Activated gamma-delta T cell treated with Interleukin-2 at 50 U/mL for 16 hours (primary cell): ENCODE measurements around the gene MYH7B.

ENCODE experiments used
- DNase-seq: peaks from one replicate; pipeline ENCODE4 v3.0.0-alpha.2; 2020

Gene MYH7B

DNA sequence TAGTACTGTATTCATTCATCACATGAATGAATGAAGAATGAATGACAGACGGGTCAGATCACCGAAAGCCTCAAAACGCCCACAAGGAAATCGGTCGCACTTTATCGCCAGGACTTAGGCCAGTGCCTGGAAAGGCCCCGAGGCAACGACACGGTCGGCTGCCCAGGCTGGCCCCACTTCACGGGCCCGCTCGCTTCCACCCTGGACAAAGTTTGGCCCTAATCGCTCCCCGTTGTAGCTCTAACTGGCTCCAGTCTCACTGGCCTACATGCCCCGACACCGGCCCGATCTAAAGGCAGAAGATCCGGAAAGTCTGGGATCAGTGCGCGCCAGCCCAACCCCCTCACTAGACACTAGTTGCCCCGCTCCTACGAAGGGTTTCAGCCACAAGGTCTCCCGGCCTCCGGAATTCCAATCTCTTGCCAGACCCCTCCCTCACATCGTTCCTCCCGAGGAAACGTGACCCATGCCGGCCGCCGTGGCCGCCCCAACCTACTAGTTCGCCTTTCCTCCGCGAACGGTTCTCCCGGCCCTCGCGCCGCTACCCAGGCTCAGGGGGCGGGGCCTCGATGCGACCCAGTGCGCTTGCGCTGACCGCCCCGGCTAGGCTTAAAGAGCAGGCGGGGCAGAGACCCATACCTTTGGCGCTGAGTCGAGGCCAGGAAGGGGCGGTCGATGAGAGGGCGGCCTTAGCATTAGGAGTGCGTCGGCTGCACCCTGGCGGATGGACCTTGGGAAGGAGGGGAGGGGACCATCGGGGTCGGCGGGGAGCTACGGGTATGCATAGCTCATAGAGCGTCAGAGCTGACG lies at the start of gene MYH7B, which contains the start of gene GSS:
Gene MYH7B (plus strand): TSS at position 638 of the 810 bp plus-strand sequence. CDS start 22,138 bp downstream, outside the sequence.
Gene GSS (minus strand): TSS at position 576 of the 810 bp plus-strand sequence. CDS start 3,954 bp downstream, outside the sequence.
- peak; percentile 97 for DNase-seq

DNA sequence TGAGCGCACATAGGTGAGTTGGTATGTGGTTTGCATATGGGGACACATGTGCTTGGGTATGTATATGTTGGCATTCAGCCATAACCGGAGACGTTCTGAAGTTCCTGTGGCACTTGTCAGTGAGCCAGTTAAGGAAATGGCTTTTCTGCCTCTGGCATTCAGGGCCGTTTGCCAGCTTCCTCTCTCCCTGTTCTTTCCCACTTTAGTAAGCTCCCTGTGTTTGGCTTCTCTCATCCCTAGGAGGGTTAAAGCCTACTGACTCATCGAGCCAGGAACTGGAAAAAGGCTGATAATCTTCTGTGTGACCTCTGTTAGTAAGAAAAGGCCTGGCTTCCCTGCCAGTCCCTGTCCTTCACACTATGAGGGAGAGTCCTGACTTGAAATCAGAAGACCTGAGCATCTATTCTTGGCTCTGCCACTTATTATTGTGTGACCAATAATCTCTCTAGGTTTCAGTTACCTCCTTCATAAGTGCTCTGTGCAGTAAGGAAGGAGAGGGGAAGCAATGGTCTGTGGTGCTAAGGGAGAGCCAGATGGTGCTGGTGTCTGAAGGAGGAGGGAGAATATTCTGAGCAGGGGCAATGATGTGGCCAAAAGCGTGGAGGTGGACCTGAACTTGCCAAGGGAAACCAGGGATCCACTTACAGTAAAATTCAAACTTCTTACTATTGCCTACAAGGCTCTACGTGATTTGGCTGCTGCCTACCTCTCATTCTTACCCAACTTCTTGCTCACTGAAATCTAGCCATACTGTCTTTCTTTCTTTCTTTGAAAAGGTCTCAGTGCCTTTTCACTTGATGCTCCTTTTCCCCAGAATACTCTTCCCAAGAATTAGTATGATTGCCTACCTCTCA lies 47.8 kb upstream of the MYH7B start:
- no peak for DNase-seq

DNA sequence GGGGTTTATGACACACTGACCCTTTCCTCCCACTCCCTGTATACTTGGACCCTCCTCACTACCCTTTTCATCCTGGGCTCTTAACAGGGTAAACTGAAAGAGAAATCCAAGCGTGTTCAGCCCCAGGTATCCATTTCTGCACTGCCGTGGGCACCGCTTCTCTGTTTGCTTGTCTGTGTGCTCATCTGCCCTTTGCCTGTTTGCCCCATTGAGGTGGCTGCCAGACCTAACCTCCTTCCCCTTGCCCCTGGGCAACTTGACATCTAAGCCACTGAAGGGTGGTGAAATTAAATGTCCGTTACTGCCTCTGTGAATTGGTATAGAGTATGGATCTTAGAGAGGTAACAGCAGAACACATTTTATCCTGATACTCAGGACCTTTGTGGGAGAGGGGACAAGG lies 40.5 kb upstream of the MYH7B start:
- DNase-seq = no peak

- no peak for DNase-seq
Measured at GRCh38 chr20:34915749-34916455, 39.8 kb upstream of the MYH7B start.

DNA sequence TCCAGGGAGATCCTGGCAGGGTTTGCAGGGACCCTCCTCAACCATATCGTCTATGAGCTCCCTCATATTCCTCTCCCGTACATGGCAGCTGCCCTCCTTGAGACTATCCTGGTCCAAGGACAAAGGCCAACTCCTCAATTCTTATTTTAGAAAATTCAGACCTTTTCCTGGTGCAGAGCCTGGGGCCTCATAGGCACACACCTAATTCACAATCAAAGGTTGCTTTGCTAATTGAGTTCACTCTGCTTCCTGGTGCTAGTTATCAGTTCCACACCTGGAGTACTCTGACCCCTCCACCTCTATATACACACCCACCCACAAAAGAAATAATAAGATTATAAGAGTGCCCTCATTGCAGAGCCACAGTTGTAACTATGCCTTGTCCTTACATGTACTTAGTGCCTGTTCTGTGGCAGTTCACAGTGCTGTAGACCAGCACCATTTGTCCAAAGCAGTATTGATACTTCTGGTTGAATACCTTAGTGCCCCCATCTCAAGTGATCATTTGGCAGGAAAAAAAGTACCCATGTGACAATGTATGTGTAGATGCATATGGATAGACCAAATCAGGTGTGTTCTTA lies 38.8 kb upstream of the MYH7B start:
- no peak for DNase-seq

GRCh38 chr20:34920055-34920454 lies 35.6 kb upstream of the MYH7B start:
- DNase-seq = no peak

DNA sequence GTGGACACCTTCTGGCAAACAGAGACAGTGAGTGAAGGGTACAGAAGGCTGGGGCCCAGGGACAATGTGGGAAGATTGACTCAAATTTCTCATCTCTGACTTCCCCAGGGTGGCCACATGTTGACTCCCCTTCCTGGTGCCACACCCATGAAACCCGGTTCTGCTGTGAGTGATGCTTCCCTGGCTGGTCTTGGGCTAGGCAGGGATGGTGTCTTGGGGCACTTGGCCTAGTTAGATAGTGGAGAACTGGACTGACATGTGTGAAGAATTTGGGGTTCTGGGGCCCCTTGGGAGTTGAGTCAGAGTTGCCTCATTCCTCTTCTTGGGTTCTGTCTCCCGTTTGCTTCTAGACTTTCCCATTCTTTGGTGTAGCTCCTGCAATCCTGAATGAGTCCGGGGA lies 34.2 kb upstream of the MYH7B start:
- no peak for DNase-seq

- DNase-seq = no peak
Measured at GRCh38 chr20:34922654-34923381, 32.9 kb upstream of the MYH7B start.

DNA sequence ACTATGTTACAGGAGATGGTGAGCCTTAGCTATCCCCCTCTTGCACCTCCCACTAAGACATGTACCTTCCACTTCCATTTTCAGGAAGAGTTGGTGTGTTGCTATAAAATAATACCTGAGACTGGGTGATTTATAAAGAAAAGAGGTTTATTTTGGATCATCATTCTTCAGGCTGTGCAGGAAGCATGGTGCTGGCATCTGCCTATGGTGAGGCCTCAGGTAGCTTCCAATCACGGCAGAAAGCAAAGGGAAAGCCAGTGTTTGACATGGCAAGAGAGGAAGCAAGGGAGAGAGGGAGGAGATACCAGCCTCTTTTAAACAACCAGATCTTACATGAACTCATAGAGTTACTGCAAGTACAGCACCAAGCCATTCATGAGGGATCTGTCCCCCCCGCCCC lies 32.3 kb upstream of the MYH7B start:
- DNase-seq = no peak

DNA sequence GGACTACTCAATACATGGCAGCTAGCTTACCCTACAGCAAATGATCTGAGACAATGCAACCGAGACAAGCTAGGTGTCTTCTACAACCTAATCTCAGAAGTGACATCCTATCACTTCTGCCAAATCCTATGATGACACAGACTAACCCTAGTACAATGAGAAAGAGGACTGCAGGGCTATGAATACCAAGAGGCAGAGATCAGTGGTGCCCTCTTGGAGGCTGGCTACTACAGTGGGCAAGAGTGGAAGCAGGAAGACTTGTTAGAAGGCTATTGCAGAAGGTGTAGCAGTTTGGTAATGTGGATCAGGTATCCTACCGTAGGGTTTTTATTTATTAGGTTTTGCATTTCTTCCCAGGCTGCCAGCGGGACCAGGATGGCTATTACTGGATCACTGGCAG lies 30.3 kb upstream of the MYH7B start:
- DNase-seq = no peak

- no peak for DNase-seq
Measured at GRCh38 chr20:34925981-34926380, 29.7 kb upstream of the MYH7B start.

- DNase-seq = no peak
Measured at GRCh38 chr20:34926581-34926980, 29.1 kb upstream of the MYH7B start.

GRCh38 chr20:34927736-34928135 lies 27.9 kb upstream of the MYH7B start:
- no peak for DNase-seq

GRCh38 chr20:34928411-34928810 lies 27.3 kb upstream of the MYH7B start:
- no peak for DNase-seq

DNA sequence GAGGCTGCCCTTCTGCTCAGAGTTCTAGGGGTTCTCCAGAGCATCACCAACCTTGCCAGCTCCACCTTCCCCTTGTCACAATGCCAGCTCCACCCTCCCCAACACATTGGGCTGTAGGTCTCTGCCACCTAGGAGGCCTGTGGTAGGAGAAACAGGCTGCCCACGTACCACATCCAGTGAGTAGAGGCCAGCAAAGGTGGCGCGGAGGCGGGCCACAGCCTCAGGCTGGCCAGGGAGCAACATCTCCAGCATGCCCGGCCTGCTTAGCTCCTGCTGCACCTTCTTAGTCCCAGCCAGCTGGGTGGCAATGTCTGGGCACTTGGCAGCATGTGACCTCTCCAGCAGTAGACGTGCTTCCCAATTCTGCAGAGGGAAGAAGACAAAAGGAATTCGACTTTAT lies 23.9 kb upstream of the MYH7B start:
- DNase-seq = no peak

DNA sequence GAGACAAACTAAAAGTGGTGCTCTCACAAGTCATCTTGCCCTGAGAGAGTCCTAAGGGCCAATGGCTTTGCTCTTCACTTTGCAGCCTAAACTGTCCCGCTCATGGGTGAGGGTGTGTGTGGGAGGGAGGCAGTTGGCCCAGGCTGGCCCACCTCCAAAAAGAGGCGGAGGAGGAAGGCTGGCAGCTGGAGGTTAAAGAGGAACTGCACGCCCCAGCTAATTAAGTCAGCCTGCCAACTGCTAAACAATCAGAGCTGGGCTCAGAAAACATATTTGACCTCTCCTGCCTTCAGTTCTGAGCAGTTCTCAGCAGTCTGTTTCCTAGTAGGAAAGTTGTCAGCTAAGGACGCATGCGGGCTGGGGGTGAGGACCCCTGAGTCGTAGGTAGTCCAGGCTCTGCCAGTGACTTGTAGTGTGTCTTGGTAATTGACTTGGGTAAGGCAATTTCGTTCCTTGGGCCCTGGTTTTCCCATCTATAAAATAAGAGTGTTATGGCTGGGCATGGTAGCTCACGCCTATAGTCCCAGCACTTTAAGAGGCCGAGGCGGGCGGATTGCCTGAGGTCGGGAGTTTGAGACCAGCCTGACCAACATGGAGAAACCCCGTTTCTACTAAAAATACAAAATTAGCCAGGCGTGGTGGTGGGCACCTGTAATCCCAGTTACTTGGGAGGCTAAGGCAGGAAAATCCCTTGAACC lies 17.1 kb upstream of the MYH7B start:
- DNase-seq = no peak

GRCh38 chr20:34940081-34940481 lies 15.6 kb upstream of the MYH7B start:
- DNase-seq = no peak

DNA sequence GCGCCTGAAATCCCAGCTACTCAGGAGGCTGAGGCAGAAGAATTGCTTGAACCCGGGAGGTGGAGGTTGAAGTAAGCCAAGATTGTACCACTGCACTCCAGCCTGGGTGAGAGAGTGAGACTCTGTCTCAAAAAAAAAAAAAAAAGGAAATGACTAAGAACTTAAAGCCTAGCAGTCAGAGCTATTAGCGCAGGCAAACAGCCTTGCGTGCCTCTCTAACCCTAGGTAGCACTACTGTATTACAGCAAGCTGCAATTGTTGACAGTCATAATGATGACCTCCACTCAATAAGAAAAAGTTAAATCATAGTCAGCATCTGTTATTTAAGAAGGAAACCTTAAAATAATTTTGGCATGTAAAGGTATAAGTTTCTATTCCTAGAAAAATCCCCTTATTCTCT lies 14.4 kb upstream of the MYH7B start:
- DNase-seq = no peak

DNA sequence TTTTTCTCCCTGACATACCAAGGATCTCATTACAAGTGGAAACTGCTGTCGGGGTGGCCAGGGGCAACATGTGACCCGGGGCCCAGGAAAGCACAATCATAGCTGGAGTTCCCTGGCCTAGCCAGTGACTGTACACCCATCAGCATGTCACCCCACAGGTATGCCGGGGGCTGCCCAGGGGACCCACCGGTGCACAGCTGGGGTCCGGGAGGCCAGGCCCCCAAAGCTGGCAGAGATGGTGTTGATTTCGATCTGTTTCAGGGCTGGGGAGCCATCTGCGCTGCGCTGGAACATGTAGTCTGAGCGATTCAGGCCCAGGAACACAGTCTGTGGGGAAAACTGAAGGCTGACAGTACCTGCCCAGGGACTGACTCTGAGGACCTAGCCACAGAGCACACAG lies 13.4 kb upstream of the MYH7B start:
- DNase-seq = no peak

GRCh38 chr20:34943808-34944567 lies 11.7 kb upstream of the MYH7B start:
- no peak for DNase-seq
